AG08396 (cell line): Measurements from ENCODE around the gene SLC27A6.
"Not testable (repeated sequence)": the region's sequence is repeated elsewhere in the genome, so short reads cannot be mapped to it uniquely, and the experiment has no call there.

Source experiments
- DNase-seq: peaks from one replicate; pipeline ENCODE4 v3.0.0; 2012; ENCODE audit warnings: low spot score, mixed read lengths

The SLC27A6 gene

GRCh38 chr5:128965011-128965637, at the start of gene SLC27A6:
SLC27A6 (plus strand) TSS chr5:128965488; CDS start chr5:128966138, 650 bp downstream.
- DNase-seq: peak; percentile 11

- no peak for DNase-seq
Observed at GRCh38 chr5:128919542-128919941, 45.7 kb upstream of the SLC27A6 start.

- DNase-seq: no peak
Observed at GRCh38 chr5:128920345-128921215, 44.7 kb upstream of the SLC27A6 start.

- DNase-seq: no peak
Observed at GRCh38 chr5:128924299-128924698, 41.0 kb upstream of the SLC27A6 start.

- no peak for DNase-seq
Observed at GRCh38 chr5:128925973-128926372, 39.3 kb upstream of the SLC27A6 start.

- no peak for DNase-seq
Observed at GRCh38 chr5:128927644-128928043, 37.6 kb upstream of the SLC27A6 start.

- not testable (repeated sequence) for DNase-seq
Observed at GRCh38 chr5:128932232-128932631, 33.1 kb upstream of the SLC27A6 start.

- DNase-seq: not testable (repeated sequence)
Observed at GRCh38 chr5:128943100-128943499, 22.2 kb upstream of the SLC27A6 start.

- no peak for DNase-seq
Observed at GRCh38 chr5:128949847-128950546, 15.3 kb upstream of the SLC27A6 start.

GRCh38 chr5:128951301-128951700, 14.0 kb upstream of the SLC27A6 start:
- DNase-seq: not testable (repeated sequence)

- DNase-seq: no peak
Observed at GRCh38 chr5:128956164-128956563, 9.1 kb upstream of the SLC27A6 start.

- no peak for DNase-seq
Observed at GRCh38 chr5:128962211-128962610, 3.1 kb upstream of the SLC27A6 start.

- no peak for DNase-seq
Observed at GRCh38 chr5:128965638-128966302, 482 bp downstream of the SLC27A6 start.

GRCh38 chr5:128966375-128966774, 1.1 kb downstream of the SLC27A6 start:
- DNase-seq: no peak

- no peak for DNase-seq
Observed at GRCh38 chr5:128966846-128967245, 1.6 kb downstream of the SLC27A6 start.

GRCh38 chr5:128973244-128973643, 8.0 kb downstream of the SLC27A6 start:
- no peak for DNase-seq

GRCh38 chr5:128974567-128974966, 9.3 kb downstream of the SLC27A6 start:
- DNase-seq: no peak

GRCh38 chr5:128979761-128980160, 14.5 kb downstream of the SLC27A6 start:
- no peak for DNase-seq

- DNase-seq: no peak
Observed at GRCh38 chr5:128980917-128981316, 15.6 kb downstream of the SLC27A6 start.

GRCh38 chr5:128984480-128984879, 19.2 kb downstream of the SLC27A6 start:
- no peak for DNase-seq

- no peak for DNase-seq
Observed at GRCh38 chr5:128988476-128988875, 23.2 kb downstream of the SLC27A6 start.

- no peak for DNase-seq
Observed at GRCh38 chr5:129001841-129002526, 36.7 kb downstream of the SLC27A6 start.
